ENCODE measurements around the gene TMX4. TPM values are rescaled to one million over a fixed set of nuclear protein-coding genes. Genes with fewer than 3 reads are reported as not detected.

Gene TMX4
- total and polyA plus RNA-seq, 2 experiments from 2014 or later, result 27.7 to 32.9 TPM

DNA sequence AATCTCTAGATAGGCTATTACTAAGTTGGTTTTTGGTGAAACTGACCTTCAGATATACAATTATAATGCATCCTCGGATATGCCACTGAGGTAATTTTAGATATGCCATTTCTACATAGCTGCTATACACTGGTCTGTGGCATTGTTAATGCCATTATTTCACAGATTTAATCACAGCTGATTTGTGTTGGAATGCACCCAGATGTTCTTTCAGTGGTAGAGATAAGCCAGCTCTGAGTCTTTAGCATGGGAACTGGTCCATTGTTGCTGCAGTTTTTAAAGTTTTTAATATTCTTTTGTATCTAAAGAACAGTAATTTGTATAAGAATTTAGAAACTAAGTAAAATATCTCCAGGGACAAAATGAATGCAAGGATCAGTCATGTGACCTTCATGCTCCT is 6.8 kb downstream of the TMX4 start:
- H4K20me1 ChIP-seq (ENCODE audit: insufficient read depth), result no peaks in the 10 kb centered on the region
- H3K4me1 ChIP-seq (ENCODE audit: insufficient read depth), result peaks cover 13% of the 10 kb centered on the region
- H3K9me3 ChIP-seq (ENCODE audit: low read depth), result no peaks in the 10 kb centered on the region
- H3K27me3 ChIP-seq (replicated peaks; ENCODE audit: insufficient read depth), result no peaks in the 10 kb centered on the region
- WGBS, 2 experiments (ENCODE audit: low coverage in 1 of 2, low lambda C conversion rate in 2 of 2, missing lambda C conversion rate in 2 of 2), result 98 to 100% methylated on average over 1 of the region's 1 CpG
- DNase-seq, result no peak
- no peaks in the 10 kb centered on the region for H3K9me2 ChIP-seq (ENCODE audit: insufficient read depth)
- H3K9ac ChIP-seq, result no peak overlapping the region
- H3K36me3 ChIP-seq (ENCODE audit: low read depth), result 0 out of 2 replicates have a peak, but pooled peaks cover 3% of the 10 kb centered on the region
- H3K4me3 ChIP-seq, result no peak overlapping the region
- no peaks in the 10 kb centered on the region for H3F3A ChIP-seq (ENCODE audit: insufficient read depth)
- no peak overlapping the region for H3K4me2 ChIP-seq (ENCODE audit: unreplicated experiment)
- H3K79me2 ChIP-seq (ENCODE audit: insufficient read depth), result peaks cover 68% of the 10 kb centered on the region
- H3K27ac ChIP-seq, result no peak overlapping the region
- in situ Hi-C loops (cut with MboI), result no loop called here
- no peak overlapping the region for H2AFZ ChIP-seq
- TF ChIP-seq EZH2phosphoT487 (IDR thresholded peaks at IDR 0.05; ENCODE audit: insufficient read depth, low read depth), result no peak
- no peak for TF ChIP-seq EZH2 (IDR thresholded peaks at IDR 0.05; ENCODE audit: insufficient read depth, poor library complexity, severe bottlenecking)

DNA sequence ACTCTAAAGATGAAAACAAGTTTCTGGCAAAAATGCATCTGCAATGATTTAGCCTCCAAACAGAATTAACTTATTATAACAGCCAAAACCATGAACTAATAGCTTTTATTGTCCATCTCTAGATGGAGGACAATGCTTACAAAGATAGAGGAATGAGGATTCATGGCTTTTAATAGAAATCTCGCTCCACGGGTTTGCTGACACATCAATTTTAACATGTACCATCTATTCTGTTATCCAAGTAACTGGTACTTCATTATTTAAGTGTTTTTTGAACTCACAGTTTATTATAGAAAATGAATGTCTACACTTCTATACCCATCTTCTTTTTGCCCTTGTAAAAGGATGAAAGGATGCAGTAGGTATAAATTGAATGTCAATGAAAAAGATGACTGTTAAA is 10.8 kb downstream of the TMX4 start:
- Histone ChIP-seq H3K9me3 (ENCODE audit: low read depth) (no peaks in the 10 kb centered on the region), H3K9ac (no peak overlapping the region), H3K4me1 (ENCODE audit: insufficient read depth) (peaks cover 9% of the 10 kb centered on the region), H3K4me2 (ENCODE audit: unreplicated experiment) (no peak overlapping the region), H3K27ac (no peak overlapping the region), H4K20me1 (ENCODE audit: insufficient read depth) (no peaks in the 10 kb centered on the region), H3K36me3 (ENCODE audit: low read depth) (0 out of 2 replicates have a peak, but pooled peaks cover 3% of the 10 kb centered on the region), H3K4me3 (no peak overlapping the region), H3F3A (ENCODE audit: insufficient read depth) (no peaks in the 10 kb centered on the region), H3K9me2 (ENCODE audit: insufficient read depth) (no peaks in the 10 kb centered on the region), H2AFZ (no peak overlapping the region), H3K27me3 (replicated peaks; ENCODE audit: insufficient read depth) (no peaks in the 10 kb centered on the region), H3K79me2 (ENCODE audit: insufficient read depth) (peaks cover 30% of the 10 kb centered on the region)
- no peak for DNase-seq
- in situ Hi-C loops (cut with MboI), result no loop called here
- WGBS, 2 experiments (ENCODE audit: low coverage in 1 of 2, low lambda C conversion rate in 2 of 2, missing lambda C conversion rate in 2 of 2), result 81 to 82% methylated on average over 2 of the region's 2 CpGs
- TF ChIP-seq EZH2 (IDR thresholded peaks at IDR 0.05; ENCODE audit: insufficient read depth, poor library complexity, severe bottlenecking), result no peak
- TF ChIP-seq EZH2phosphoT487 (IDR thresholded peaks at IDR 0.05; ENCODE audit: insufficient read depth, low read depth), result no peak

DNA sequence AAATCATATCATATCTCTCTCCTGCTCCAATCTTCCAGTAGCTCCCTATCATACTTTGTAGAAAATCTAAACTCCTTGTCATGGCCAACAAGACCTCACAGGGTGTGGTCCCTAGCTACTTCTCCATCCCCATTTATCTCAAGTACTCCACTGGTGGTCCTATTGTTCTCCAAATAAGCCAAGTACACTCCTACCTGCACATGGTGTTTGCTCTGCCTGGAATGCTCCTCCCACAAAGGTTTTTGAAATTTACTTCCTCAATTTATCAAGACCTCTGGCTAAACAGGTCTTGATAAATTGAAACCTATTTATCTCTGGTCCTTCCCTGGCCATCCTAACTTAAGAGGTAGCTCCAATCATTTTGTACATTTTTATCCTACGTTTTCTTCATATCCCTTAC is 12.1 kb downstream of the TMX4 start:
- no peaks in the 10 kb centered on the region for H4K20me1 ChIP-seq (ENCODE audit: insufficient read depth)
- no peaks in the 10 kb centered on the region for H3K9me2 ChIP-seq (ENCODE audit: insufficient read depth)
- H3K9me3 ChIP-seq (ENCODE audit: low read depth), result no peaks in the 10 kb centered on the region
- 93 to 100% methylated on average over 1 of the region's 1 CpG for WGBS, 2 experiments (ENCODE audit: low coverage in 1 of 2, low lambda C conversion rate in 2 of 2, missing lambda C conversion rate in 2 of 2)
- no peak overlapping the region for H3K4me3 ChIP-seq
- peaks cover 9% of the 10 kb centered on the region for H3K4me1 ChIP-seq (ENCODE audit: insufficient read depth)
- TF ChIP-seq EZH2 (IDR thresholded peaks at IDR 0.05; ENCODE audit: insufficient read depth, poor library complexity, severe bottlenecking), result no peak
- TF ChIP-seq EZH2phosphoT487 (IDR thresholded peaks at IDR 0.05; ENCODE audit: insufficient read depth, low read depth), result no peak
- H3K79me2 ChIP-seq (ENCODE audit: insufficient read depth), result peaks cover 18% of the 10 kb centered on the region
- in situ Hi-C loops (cut with MboI), result no loop called here
- no peak overlapping the region for H2AFZ ChIP-seq
- no peak overlapping the region for H3K27ac ChIP-seq
- H3K9ac ChIP-seq, result no peak overlapping the region
- no peaks in the 10 kb centered on the region for H3F3A ChIP-seq (ENCODE audit: insufficient read depth)
- no peaks in the 10 kb centered on the region for H3K27me3 ChIP-seq (replicated peaks; ENCODE audit: insufficient read depth)
- no peak overlapping the region for H3K4me2 ChIP-seq (ENCODE audit: unreplicated experiment)
- no peak for DNase-seq
- H3K36me3 ChIP-seq (ENCODE audit: low read depth), result 0 out of 2 replicates have a peak, but pooled peaks cover 3% of the 10 kb centered on the region

DNA sequence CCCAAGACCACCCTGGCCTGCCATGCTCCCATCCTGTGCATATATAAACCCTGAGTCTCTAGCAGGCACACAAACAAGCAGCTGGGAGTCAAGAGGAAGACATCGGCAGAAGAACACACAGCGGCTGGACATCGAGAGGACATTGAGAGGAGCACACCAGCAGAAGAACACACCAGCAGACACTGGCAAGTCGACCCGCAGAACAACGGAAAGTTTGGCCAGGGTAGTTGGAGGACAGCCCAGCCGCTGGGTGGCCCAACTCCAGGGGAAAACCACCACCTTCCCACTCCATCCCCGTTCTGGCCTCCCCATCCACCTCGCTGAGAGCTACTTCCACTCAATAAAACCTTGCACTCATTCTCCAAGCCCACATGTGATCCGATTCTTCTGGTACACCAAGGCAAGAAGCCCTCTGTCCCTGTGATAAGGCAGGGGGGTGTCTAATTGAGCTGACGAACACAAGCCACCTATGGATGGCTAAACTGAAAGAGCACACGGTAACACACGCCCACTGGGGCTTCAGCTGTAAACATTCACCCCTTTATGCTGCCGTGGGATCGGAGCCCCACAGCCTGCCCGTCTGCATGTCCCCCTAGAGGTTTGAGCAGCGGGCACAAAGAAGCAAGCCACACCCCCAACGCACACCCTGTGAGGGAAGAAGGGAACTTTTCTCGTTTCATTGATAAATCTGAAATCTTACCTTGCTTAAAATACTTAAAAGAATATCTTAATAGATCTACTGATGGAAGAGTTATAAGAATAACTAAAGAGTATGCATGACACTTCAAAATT is 13.8 kb downstream of the TMX4 start:
- Histone ChIP-seq H3K4me3 (no peak overlapping the region), H3K36me3 (ENCODE audit: low read depth) (0 out of 2 replicates have a peak, but pooled peaks cover 3% of the 10 kb centered on the region), H3K9ac (no peak overlapping the region), H3K79me2 (ENCODE audit: insufficient read depth) (peaks cover 8% of the 10 kb centered on the region), H3F3A (ENCODE audit: insufficient read depth) (no peaks in the 10 kb centered on the region), H3K4me2 (ENCODE audit: unreplicated experiment) (no peak overlapping the region), H2AFZ (no peak overlapping the region), H3K27me3 (replicated peaks; ENCODE audit: insufficient read depth) (no peaks in the 10 kb centered on the region), H3K4me1 (ENCODE audit: insufficient read depth) (no peaks in the 10 kb centered on the region), H3K27ac (no peak overlapping the region), H4K20me1 (ENCODE audit: insufficient read depth) (no peaks in the 10 kb centered on the region), H3K9me3 (ENCODE audit: low read depth) (no peaks in the 10 kb centered on the region), H3K9me2 (ENCODE audit: insufficient read depth) (no peaks in the 10 kb centered on the region)
- DNase-seq, result no peak
- WGBS, 2 experiments (ENCODE audit: low coverage in 1 of 2, low lambda C conversion rate in 2 of 2, missing lambda C conversion rate in 2 of 2), result 92 to 93% methylated on average over 19 of the region's 19 CpGs
- in situ Hi-C loops (cut with MboI), result no loop called here
- TF ChIP-seq EZH2phosphoT487 (IDR thresholded peaks at IDR 0.05; ENCODE audit: insufficient read depth, low read depth) (no peak), EZH2 (IDR thresholded peaks at IDR 0.05; ENCODE audit: insufficient read depth, poor library complexity, severe bottlenecking) (no peak)
